ENCODE data around the gene EDRF1. TPM values are rescaled to one million over a fixed set of nuclear protein-coding genes. Genes with fewer than 3 reads are reported as not detected.

EDRF1 gene
- total RNA-seq, 1 experiment from 2014 or later: 49.2 TPM

DNA sequence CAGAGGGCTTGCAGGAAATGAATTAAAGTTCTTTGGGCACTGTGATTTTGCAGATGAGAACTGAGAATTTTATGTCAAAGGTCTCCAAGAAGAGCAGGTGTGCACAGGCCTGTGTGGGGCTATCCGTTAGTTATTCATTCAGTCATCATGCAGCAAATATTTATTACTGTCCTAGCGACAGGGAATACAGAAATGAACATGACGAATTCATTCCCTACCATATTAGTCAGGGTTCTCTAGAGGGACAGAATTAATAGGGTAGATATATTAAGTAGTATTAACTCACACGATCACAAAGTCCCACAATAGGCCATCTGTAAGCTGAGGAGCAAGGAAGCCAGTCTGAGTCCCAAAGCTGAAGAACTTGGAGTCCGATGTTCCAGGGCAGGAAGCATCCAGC lies 59.0 kb downstream of the EDRF1 start:
- CTCF ChIA-PET: no interaction called here
- Histone ChIP-seq H3K36me3 (ENCODE audit: control insufficient read depth in 1 of 2, insufficient read depth in 2 of 2, low read length in 2 of 2) (no peaks in the 10 kb centered on the region), H3K9me2 (ENCODE audit: insufficient read depth) (no peaks in the 10 kb centered on the region), H3K4me3 (replicated peaks in 1 of 2; ENCODE audit: low read depth in 1 of 2, low read length in 2 of 2) (no peak overlapping the region), H3K9ac (ENCODE audit: low read length) (no peak overlapping the region), H3K27ac (ENCODE audit: low read depth, low read length) (no peak overlapping the region), H3K27me3 (ENCODE audit: insufficient read depth, low read length) (no peaks in the 10 kb centered on the region), H3K79me2 (ENCODE audit: insufficient read depth, low read length) (no peaks in the 10 kb centered on the region), H3K4me1 (ENCODE audit: control insufficient read depth in 1 of 2, insufficient read depth in 2 of 2, low read length in 2 of 2) (no peaks in the 10 kb centered on the region), H4K20me1 (ENCODE audit: insufficient read depth) (no peaks in the 10 kb centered on the region), H2AFZ (ENCODE audit: low read depth, low read length, poor library complexity, severe bottlenecking) (no peak overlapping the region), H3K4me2 (ENCODE audit: low read length) (no peak overlapping the region), H3K9me3 (ENCODE audit: control insufficient read depth in 1 of 2, insufficient read depth in 1 of 2, low read depth in 1 of 2, low read length in 2 of 2) (no peaks in the 10 kb centered on the region)
- DNase-seq (ENCODE audit: low read depth, low spot score) (no peak), ATAC-seq (no peak)
- intact Hi-C loops (cut with micrococcal nuclease): no loop called here
- POLR2A ChIA-PET: no interaction called here
- no TSS peak for BruUV-seq (replicated peaks)
- TF ChIP-seq CEBPB (IDR thresholded peaks at IDR 0.05; ENCODE audit: low read depth): no peak
- TF ChIP-seq EZH2phosphoT487 (IDR thresholded peaks at IDR 0.05; ENCODE audit: borderline replicate concordance): no peak
- TF ChIP-seq EGR1 (IDR thresholded peaks at IDR 0.05; ENCODE audit: low read depth): no peak
- TF ChIP-seq ZNF274 (IDR thresholded peaks at IDR 0.05; ENCODE audit: low read depth, low read length): no peak
- RAD21 ChIA-PET (ENCODE audit: low non-redundant PET in 1 of 2, low total read pairs in 2 of 2, uncharacterized antibody in 2 of 2, unreplicated experiment in 2 of 2): no interaction called here

DNA sequence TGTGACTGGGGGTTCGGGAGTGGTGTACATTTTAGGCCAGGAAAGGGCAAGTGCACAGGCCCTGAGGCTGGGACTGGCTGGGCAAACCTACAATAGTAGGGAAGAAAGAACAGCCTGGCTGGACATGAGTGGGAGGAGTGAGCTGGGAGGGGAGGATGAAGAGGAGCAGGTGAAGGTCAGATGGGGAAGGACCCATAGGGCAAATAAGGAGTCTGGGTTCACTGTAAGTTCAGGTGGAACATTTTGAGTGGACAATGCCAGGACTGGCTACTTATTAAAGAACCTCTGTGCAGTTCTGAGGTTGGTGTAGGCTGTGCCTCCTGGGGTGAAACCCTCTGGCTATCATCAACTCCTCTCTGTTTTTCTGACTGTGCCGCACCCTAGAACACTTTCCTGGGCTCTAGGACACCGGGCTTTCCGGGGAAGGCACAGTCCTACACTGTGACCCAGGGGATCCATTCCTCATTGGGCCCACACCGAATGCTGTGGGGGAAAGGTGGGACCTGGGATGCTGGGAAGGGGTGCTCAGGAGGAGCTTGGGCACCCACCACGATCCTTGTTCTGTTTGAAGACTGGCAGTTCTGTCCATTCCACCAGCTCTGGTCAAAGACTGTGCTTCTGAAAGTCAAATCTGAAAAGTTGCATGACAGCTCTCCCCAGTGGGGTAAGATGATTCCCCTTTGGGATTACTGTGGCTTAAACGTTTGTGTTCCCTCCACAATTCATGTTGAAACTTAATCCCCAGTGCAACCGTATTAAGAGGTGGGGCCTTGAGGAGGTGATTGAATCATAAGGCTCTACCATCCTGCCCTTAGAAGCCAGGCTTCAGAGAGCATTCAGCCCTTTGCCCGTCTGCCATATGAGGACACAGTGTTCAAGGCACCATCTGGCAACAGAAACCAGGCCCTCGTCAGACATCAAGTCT lies 60.2 kb downstream of the EDRF1 start:
- H3K9ac ChIP-seq (ENCODE audit: low read length): no peak overlapping the region
- no peak for TF ChIP-seq ELF1 (IDR thresholded peaks at IDR 0.05; ENCODE audit: borderline replicate concordance, low read depth)
- TF ChIP-seq EZH2phosphoT487 (IDR thresholded peaks at IDR 0.05; ENCODE audit: borderline replicate concordance): no peak
- TF ChIP-seq, protein P1, sequence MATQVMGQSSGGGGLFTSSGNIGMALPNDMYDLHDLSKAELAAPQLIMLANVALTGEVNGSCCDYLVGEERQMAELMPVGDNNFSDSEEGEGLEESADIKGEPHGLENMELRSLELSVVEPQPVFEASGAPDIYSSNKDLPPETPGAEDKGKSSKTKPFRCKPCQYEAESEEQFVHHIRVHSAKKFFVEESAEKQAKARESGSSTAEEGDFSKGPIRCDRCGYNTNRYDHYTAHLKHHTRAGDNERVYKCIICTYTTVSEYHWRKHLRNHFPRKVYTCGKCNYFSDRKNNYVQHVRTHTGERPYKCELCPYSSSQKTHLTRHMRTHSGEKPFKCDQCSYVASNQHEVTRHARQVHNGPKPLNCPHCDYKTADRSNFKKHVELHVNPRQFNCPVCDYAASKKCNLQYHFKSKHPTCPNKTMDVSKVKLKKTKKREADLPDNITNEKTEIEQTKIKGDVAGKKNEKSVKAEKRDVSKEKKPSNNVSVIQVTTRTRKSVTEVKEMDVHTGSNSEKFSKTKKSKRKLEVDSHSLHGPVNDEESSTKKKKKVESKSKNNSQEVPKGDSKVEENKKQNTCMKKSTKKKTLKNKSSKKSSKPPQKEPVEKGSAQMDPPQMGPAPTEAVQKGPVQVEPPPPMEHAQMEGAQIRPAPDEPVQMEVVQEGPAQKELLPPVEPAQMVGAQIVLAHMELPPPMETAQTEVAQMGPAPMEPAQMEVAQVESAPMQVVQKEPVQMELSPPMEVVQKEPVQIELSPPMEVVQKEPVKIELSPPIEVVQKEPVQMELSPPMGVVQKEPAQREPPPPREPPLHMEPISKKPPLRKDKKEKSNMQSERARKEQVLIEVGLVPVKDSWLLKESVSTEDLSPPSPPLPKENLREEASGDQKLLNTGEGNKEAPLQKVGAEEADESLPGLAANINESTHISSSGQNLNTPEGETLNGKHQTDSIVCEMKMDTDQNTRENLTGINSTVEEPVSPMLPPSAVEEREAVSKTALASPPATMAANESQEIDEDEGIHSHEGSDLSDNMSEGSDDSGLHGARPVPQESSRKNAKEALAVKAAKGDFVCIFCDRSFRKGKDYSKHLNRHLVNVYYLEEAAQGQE (IDR thresholded peaks at IDR 0.05; ENCODE audit: low read depth): no peak
- TF ChIP-seq ZNF274 (IDR thresholded peaks at IDR 0.05; ENCODE audit: low read depth, low read length): no peak
- no peak for TF ChIP-seq FOSL1 (IDR thresholded peaks at IDR 0.05; ENCODE audit: low read depth)
- TF ChIP-seq RAD21 (IDR thresholded peaks at IDR 0.05; ENCODE audit: low read depth): no peak
- TF ChIP-seq EGR1 (IDR thresholded peaks at IDR 0.05; ENCODE audit: low read depth): no peak
- TF ChIP-seq, protein P2, sequence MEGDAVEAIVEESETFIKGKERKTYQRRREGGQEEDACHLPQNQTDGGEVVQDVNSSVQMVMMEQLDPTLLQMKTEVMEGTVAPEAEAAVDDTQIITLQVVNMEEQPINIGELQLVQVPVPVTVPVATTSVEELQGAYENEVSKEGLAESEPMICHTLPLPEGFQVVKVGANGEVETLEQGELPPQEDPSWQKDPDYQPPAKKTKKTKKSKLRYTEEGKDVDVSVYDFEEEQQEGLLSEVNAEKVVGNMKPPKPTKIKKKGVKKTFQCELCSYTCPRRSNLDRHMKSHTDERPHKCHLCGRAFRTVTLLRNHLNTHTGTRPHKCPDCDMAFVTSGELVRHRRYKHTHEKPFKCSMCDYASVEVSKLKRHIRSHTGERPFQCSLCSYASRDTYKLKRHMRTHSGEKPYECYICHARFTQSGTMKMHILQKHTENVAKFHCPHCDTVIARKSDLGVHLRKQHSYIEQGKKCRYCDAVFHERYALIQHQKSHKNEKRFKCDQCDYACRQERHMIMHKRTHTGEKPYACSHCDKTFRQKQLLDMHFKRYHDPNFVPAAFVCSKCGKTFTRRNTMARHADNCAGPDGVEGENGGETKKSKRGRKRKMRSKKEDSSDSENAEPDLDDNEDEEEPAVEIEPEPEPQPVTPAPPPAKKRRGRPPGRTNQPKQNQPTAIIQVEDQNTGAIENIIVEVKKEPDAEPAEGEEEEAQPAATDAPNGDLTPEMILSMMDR (IDR thresholded peaks at IDR 0.05 in 2 of 3, conservative IDR thresholded peaks at IDR 0.05 in 1 of 3; ENCODE audit: borderline replicate concordance in 1 of 3, insufficient read depth in 1 of 3, low read depth in 2 of 3, low read length in 2 of 3): no peak
- H4K20me1 ChIP-seq (ENCODE audit: insufficient read depth): no peaks in the 10 kb centered on the region
- ChIA-PET POLR2A (no interaction called here), RAD21 (ENCODE audit: low non-redundant PET in 1 of 2, low total read pairs in 2 of 2, uncharacterized antibody in 2 of 2, unreplicated experiment in 2 of 2) (no interaction called here), CTCF (no interaction called here)
- H3K4me3 ChIP-seq (replicated peaks in 1 of 2; ENCODE audit: low read depth in 1 of 2, low read length in 2 of 2): no peak overlapping the region
- H2AFZ ChIP-seq (ENCODE audit: low read depth, low read length, poor library complexity, severe bottlenecking): no peak overlapping the region
- intact Hi-C loops (cut with micrococcal nuclease): no loop called here
- no peak overlapping the region for H3K4me2 ChIP-seq (ENCODE audit: low read length)
- no peaks in the 10 kb centered on the region for H3K27me3 ChIP-seq (ENCODE audit: insufficient read depth, low read length)
- no peaks in the 10 kb centered on the region for H3K9me2 ChIP-seq (ENCODE audit: insufficient read depth)
- no peaks in the 10 kb centered on the region for H3K36me3 ChIP-seq (ENCODE audit: control insufficient read depth in 1 of 2, insufficient read depth in 2 of 2, low read length in 2 of 2)
- H3K4me1 ChIP-seq (ENCODE audit: control insufficient read depth in 1 of 2, insufficient read depth in 2 of 2, low read length in 2 of 2): no peaks in the 10 kb centered on the region
- H3K79me2 ChIP-seq (ENCODE audit: insufficient read depth, low read length): no peaks in the 10 kb centered on the region
- H3K27ac ChIP-seq (ENCODE audit: low read depth, low read length): no peak overlapping the region
- no TSS peak for BruUV-seq (replicated peaks)
- ATAC-seq (no peak), DNase-seq (ENCODE audit: low read depth, low spot score) (no peak)
- H3K9me3 ChIP-seq (ENCODE audit: control insufficient read depth in 1 of 2, insufficient read depth in 1 of 2, low read depth in 1 of 2, low read length in 2 of 2): no peaks in the 10 kb centered on the region
